Esophagus muscularis mucosa (tissue), 4 donors: ENCODE data around the gene TTC7B. TPM values are rescaled to one million over a fixed set of nuclear protein-coding genes. Genes with fewer than 3 reads are reported as not detected.
A peak's percentile ranks its signal among the peaks of the same experiment; 100 is the strongest.

Experiments
- DNase-seq: peaks from one replicate; pipeline ENCODE4 v3.0.0-alpha.2; 2017; ENCODE audit errors: extremely low spot score
- H3K27ac ChIP-seq, 4 donors: fragments of 200-600 bp; sonication (generic); replicated peaks in 1 of 4; 1 replicate in 3 of 4; 2 replicates in 1 of 4; pipeline ENCODE4 v1.5.1; 2016 to 2019; ENCODE audit warnings: mild to moderate bottlenecking in 1 of 4
- H3K27me3 ChIP-seq, 4 donors: fragments of 200-600 bp; sonication (generic); one replicate each; pipeline versions ENCODE4 v1.5.1 to v1.6.0; 2016 to 2019
- H3K36me3 ChIP-seq, 4 donors: fragments of 200-600 bp; sonication (generic); one replicate each; pipeline ENCODE4 v1.5.1; 2016 to 2019
- H3K4me1 ChIP-seq, 4 donors: fragments of 200-600 bp; sonication (generic); one replicate each; pipeline ENCODE4 v1.5.1; 2016 to 2019
- H3K4me3 ChIP-seq, 4 donors: fragments of 200-600 bp; sonication (generic); 1 replicate in 2 of 4; 2 replicates in 2 of 4; pipeline ENCODE4 v1.5.1; 2016 to 2019; ENCODE audit warnings: mild to moderate bottlenecking in 4 of 4, moderate library complexity in 1 of 4
- H3K9me3 ChIP-seq, 4 donors: fragments of 200-600 bp; sonication (generic); 1 replicate in 3 of 4; 2 replicates in 1 of 4; pipeline ENCODE4 v1.5.1; 2016 to 2019
- EP300 ChIP-seq: sonication (generic); formaldehyde crosslinking; IDR thresholded peaks from one replicate; pipeline ENCODE4 v1.6.1; 2017; ENCODE audit warnings: antibody characterized with exemption
- POLR2A ChIP-seq: fragments of 450-650 bp; IDR thresholded peaks from one replicate; pipeline ENCODE4 v1.6.1; 2017; ENCODE audit warnings: antibody characterized with exemption, moderate library complexity, mild to moderate bottlenecking, low read depth
- POLR2AphosphoS5 ChIP-seq, 2 donors: sonication (generic); formaldehyde crosslinking; IDR thresholded peaks; one replicate each; pipeline ENCODE4 v1.6.1; 2017; ENCODE audit warnings: antibody characterized with exemption in 2 of 2
- WGBS: methylation state at CpG from one replicate; pipeline ENCODE4 v1.1.5; 2018; 5-methylcytosine and 5-hydroxymethylcytosine counted together
- intact Hi-C: fragments of 100-400 bp; cut with DNase I; formaldehyde crosslinking; loops from one replicate; pipeline ENCODE4 v1.15.1; 2023
- total RNA-seq, 4 donors: library from RNA; depleted of rRNA; stranded (reverse); fragments of >200 nt; gene quantifications; one replicate each; pipeline versions ENCODE4 v1.1.0 to v1.2.1, GENCODE V29; 2016
- TF ChIP-seq, protein P1 (sequence below), 3 experiments: fragments of 200-600 bp in 2 of 3; fragments of 450-650 bp in 1 of 3; sonication (generic) in 2 of 3; IDR thresholded peaks; one replicate each; pipeline ENCODE4 v1.5.1; 2017 to 2019; ENCODE audit warnings: antibody characterized with exemption in 3 of 3, mild to moderate bottlenecking in 2 of 3, moderate library complexity in 1 of 3

Gene TTC7B
- total RNA-seq, 4 donors from 2014 or later = 54.4 to 148 (median 113) TPM

DNA sequence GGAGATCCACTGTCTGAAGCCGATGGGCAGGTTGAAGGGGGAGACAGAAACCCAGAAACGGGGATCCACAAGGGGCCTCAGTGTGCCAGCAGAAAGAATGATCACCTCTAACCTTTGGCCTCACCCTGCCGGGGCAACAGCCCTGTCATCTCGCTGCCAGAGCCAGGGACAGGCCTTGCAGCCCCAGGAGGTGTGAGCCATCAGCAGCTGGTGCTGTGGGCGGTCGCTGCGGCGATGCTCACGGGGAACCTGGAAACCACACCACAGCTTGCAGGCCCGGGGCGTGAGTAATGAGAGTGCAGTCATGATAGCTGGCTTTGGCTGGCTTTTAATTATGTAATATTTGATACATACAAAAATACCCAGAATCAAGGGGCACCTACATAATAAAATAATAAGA is 4.7 kb upstream of the TTC7B start:
- no peak for DNase-seq
- Histone ChIP-seq H3K27ac (no peak overlapping the region), H3K4me1 (peaks cover 0 to 7% (median 6%) of the 10 kb centered on the region in 4 donors), H3K27me3 (no peaks in the 10 kb centered on the region), H3K36me3 (no peaks in the 10 kb centered on the region), H3K9me3 (peaks cover 4 to 14% (median 7%) of the 10 kb centered on the region in 4 donors), H3K4me3 (no peak overlapping the region)
- intact Hi-C loops = no loop called here
- TF ChIP-seq POLR2AphosphoS5 (IDR thresholded peaks at IDR 0.05) = no peak
- TF ChIP-seq, protein P1, sequence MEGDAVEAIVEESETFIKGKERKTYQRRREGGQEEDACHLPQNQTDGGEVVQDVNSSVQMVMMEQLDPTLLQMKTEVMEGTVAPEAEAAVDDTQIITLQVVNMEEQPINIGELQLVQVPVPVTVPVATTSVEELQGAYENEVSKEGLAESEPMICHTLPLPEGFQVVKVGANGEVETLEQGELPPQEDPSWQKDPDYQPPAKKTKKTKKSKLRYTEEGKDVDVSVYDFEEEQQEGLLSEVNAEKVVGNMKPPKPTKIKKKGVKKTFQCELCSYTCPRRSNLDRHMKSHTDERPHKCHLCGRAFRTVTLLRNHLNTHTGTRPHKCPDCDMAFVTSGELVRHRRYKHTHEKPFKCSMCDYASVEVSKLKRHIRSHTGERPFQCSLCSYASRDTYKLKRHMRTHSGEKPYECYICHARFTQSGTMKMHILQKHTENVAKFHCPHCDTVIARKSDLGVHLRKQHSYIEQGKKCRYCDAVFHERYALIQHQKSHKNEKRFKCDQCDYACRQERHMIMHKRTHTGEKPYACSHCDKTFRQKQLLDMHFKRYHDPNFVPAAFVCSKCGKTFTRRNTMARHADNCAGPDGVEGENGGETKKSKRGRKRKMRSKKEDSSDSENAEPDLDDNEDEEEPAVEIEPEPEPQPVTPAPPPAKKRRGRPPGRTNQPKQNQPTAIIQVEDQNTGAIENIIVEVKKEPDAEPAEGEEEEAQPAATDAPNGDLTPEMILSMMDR (IDR thresholded peaks at IDR 0.05) = no peak
- no peak for TF ChIP-seq EP300
- no peak for TF ChIP-seq POLR2A
- 62% methylated on average over 7 of the region's 11 CpGs for WGBS

DNA sequence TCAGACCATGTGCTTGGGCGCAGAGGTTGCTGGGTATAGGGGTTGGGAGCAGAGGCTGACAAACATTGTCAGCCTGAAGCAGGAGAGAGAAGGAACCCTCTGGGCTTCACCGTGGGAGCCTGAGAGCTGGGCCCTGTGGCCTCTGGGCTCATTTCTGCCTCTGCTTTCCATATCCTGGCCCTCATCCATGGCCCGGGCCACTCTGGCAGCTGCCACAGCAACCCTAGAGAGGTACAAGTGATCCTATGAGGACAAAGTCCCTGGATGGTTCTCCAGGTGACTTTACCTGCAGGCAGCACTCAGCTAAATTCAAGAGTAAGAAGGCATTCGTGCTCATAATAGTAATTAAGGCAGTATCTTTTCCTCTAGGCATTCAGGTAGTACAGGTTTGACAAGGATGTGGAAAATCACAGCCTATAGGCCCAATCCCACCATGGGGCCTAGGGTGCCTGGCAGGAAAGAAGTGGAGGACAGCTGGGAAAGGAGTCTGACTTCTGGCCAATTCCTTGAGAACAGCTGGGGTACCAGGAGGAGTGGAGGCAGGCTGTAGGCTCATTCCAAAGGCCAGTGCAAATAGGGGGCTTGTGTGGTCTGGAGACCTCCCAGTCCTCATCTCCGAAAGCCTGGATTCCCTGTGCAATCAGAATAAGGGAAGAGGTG is 3.6 kb upstream of the TTC7B start:
- DNase-seq = no peak
- intact Hi-C loops = loop anchor here (5.0 kb wide), 1 partner anchor 518 kb away; no protein-coding TSS in a partner anchor
- 96% methylated on average over 3 of the region's 5 CpGs for whole genome bisulfite sequencing

DNA sequence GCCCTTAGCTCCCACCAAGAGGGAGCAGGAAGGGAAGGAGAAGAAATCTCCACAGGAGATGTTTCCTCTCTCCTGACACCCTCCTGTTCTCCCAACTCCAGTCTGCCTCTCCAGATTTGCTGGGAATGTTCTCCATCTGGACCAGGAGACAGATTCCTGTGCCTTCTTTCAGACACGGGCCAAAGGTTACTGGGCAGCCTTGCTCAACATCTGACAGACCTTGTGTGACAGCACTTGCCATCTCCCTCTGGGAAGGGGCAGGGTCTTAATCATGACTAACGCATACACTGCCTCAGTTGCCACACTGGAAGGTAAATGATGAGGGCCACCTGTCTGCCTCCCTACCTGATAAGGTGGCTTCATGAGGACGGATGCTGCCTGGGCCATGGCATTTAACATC is 2.5 kb upstream of the TTC7B start:
- DNase-seq = no peak
- H3K36me3 ChIP-seq = no peaks in the 10 kb centered on the region
- intact Hi-C loops = loop anchor here (5.0 kb wide), 1 partner anchor 516 kb away; no protein-coding TSS in a partner anchor
- 64% methylated on average over 2 of the region's 3 CpGs for WGBS
- no peak overlapping the region for H3K27ac ChIP-seq
- H3K9me3 ChIP-seq = peaks cover 2 to 9% (median 5%) of the 10 kb centered on the region in 4 donors
- no peak overlapping the region for H3K4me3 ChIP-seq
- peaks cover 18 to 26% (median 24%) of the 10 kb centered on the region in 4 donors for H3K4me1 ChIP-seq
- TF ChIP-seq POLR2AphosphoS5 (IDR thresholded peaks at IDR 0.05) (no peak), POLR2A (no peak), EP300 (no peak)
- TF ChIP-seq, protein P1 (IDR thresholded peaks at IDR 0.05) = no peak
- H3K27me3 ChIP-seq = no peaks in the 10 kb centered on the region

More for the DNA sequence above, 3.6 kb upstream of the TTC7B start:
- H3K9me3 ChIP-seq = peaks cover 4 to 14% (median 7%) of the 10 kb centered on the region in 4 donors
- H3K4me3 ChIP-seq = no peak overlapping the region
- H3K4me1 ChIP-seq = peaks cover 8 to 15% (median 13%) of the 10 kb centered on the region in 4 donors
- H3K36me3 ChIP-seq = no peaks in the 10 kb centered on the region
- TF ChIP-seq, protein P1 (IDR thresholded peaks at IDR 0.05) = no peak
- TF ChIP-seq POLR2A (no peak), EP300 (no peak), POLR2AphosphoS5 (IDR thresholded peaks at IDR 0.05) (no peak)
- H3K27ac ChIP-seq = no peak overlapping the region
- H3K27me3 ChIP-seq = no peaks in the 10 kb centered on the region

- H3K36me3 ChIP-seq = no peaks in the 10 kb centered on the region
- H3K4me1 ChIP-seq = peaks cover 18 to 41% (median 27%) of the 10 kb centered on the region in 4 donors
- intact Hi-C loops = loop anchor here (5.0 kb wide), 1 partner anchor 515 kb away; no protein-coding TSS in a partner anchor
- no peak for DNase-seq
- H3K4me3 ChIP-seq = peak overlapping the region; percentile 42 to 90 (median 78)
- no peaks in the 10 kb centered on the region for H3K27me3 ChIP-seq
- TF ChIP-seq EP300 (no peak), POLR2A (no peak), POLR2AphosphoS5 (IDR thresholded peaks at IDR 0.05) (no peak)
- TF ChIP-seq, protein P1 (IDR thresholded peaks at IDR 0.05) = no peak
- peak overlapping the region in 2 of 4 donors; percentile 58 to 64 for H3K27ac ChIP-seq
- H3K9me3 ChIP-seq = peaks cover 0 to 4% (median 0%) of the 10 kb centered on the region in 4 donors
- WGBS = 40% methylated on average over 12 of the region's 16 CpGs
These were observed 629 bp upstream of the TTC7B start for GRCh38 chr14:90816681-90817436.
